Breast epithelium (tissue), 4 donors: ENCODE measurements around the gene GTF2IRD1. TPM values are rescaled to one million over a fixed set of nuclear protein-coding genes. Genes with fewer than 3 reads are reported as not detected.

Experiments
- DNase-seq, 2 donors: peaks; one replicate each; pipeline ENCODE4 v3.0.0-alpha.2; 2019; ENCODE audit warnings: low spot score in 2 of 2
- H3K27ac ChIP-seq, 2 donors: fragments of 200-600 bp; sonication (generic) in 1 of 2; one replicate each; pipeline ENCODE4 v1.5.1; 2016 to 2019; ENCODE audit warnings: mild to moderate bottlenecking in 1 of 2
- H3K27me3 ChIP-seq, 2 donors: fragments of 200-600 bp; sonication (generic) in 1 of 2; one replicate each; pipeline versions ENCODE4 v1.5.1 to v1.6.0; 2017 to 2019; ENCODE audit warnings: control low read depth in 1 of 2, mild to moderate bottlenecking in 1 of 2
- H3K36me3 ChIP-seq: fragments of 200-600 bp; one replicate; pipeline ENCODE4 v1.5.1; 2019
- H3K4me1 ChIP-seq, 2 donors: fragments of 200-600 bp; sonication (generic); one replicate each; pipeline ENCODE4 v1.5.1; 2016 to 2019; ENCODE audit warnings: control low read depth in 1 of 2
- H3K4me3 ChIP-seq, 3 donors: fragments of 200-600 bp; sonication (generic); 1 replicate in 2 of 3; 2 replicates in 1 of 3; pipeline ENCODE4 v1.5.1; 2016 to 2019; ENCODE audit warnings: mild to moderate bottlenecking in 3 of 3, moderate library complexity in 2 of 3
- H3K9me3 ChIP-seq, 2 donors: fragments of 200-600 bp; sonication (generic) in 1 of 2; one replicate each; pipeline ENCODE4 v1.5.1; 2016 to 2019; ENCODE audit warnings: control low read depth in 1 of 2
- POLR2A ChIP-seq: fragments of 450-650 bp; IDR thresholded peaks from one replicate; pipeline ENCODE4 v1.6.1; 2016; ENCODE audit warnings: antibody characterized with exemption, mild to moderate bottlenecking, moderate library complexity
- POLR2AphosphoS5 ChIP-seq, 3 donors: sonication (generic); formaldehyde crosslinking; IDR thresholded peaks; one replicate each; pipeline ENCODE4 v1.6.1; 2017; ENCODE audit warnings: antibody characterized with exemption in 3 of 3
- intact Hi-C: fragments of 100-400 bp; cut with DNase I; formaldehyde crosslinking; loops from one replicate; pipeline ENCODE4 v1.15.1; 2023; ENCODE audit warnings: low total_unique reads
- total RNA-seq, 3 donors: library from RNA; depleted of rRNA; stranded (reverse); fragments of >200 nt; gene quantifications; one replicate each; pipeline ENCODE4 v1.1.0, GENCODE V29; 2016
- TF ChIP-seq, protein P1 (sequence below), 3 donors: fragments of 450-650 bp; IDR thresholded peaks; one replicate each; pipeline ENCODE4 v1.5.1; 2016 to 2017; ENCODE audit warnings: antibody characterized with exemption in 3 of 3, mild to moderate bottlenecking in 3 of 3, moderate library complexity in 3 of 3

Gene GTF2IRD1, protein sequence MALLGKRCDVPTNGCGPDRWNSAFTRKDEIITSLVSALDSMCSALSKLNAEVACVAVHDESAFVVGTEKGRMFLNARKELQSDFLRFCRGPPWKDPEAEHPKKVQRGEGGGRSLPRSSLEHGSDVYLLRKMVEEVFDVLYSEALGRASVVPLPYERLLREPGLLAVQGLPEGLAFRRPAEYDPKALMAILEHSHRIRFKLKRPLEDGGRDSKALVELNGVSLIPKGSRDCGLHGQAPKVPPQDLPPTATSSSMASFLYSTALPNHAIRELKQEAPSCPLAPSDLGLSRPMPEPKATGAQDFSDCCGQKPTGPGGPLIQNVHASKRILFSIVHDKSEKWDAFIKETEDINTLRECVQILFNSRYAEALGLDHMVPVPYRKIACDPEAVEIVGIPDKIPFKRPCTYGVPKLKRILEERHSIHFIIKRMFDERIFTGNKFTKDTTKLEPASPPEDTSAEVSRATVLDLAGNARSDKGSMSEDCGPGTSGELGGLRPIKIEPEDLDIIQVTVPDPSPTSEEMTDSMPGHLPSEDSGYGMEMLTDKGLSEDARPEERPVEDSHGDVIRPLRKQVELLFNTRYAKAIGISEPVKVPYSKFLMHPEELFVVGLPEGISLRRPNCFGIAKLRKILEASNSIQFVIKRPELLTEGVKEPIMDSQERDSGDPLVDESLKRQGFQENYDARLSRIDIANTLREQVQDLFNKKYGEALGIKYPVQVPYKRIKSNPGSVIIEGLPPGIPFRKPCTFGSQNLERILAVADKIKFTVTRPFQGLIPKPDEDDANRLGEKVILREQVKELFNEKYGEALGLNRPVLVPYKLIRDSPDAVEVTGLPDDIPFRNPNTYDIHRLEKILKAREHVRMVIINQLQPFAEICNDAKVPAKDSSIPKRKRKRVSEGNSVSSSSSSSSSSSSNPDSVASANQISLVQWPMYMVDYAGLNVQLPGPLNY
- 10 to 100 TPM; 11.0 to 18.7 (median 12.5) TPM for total RNA-seq

DNA sequence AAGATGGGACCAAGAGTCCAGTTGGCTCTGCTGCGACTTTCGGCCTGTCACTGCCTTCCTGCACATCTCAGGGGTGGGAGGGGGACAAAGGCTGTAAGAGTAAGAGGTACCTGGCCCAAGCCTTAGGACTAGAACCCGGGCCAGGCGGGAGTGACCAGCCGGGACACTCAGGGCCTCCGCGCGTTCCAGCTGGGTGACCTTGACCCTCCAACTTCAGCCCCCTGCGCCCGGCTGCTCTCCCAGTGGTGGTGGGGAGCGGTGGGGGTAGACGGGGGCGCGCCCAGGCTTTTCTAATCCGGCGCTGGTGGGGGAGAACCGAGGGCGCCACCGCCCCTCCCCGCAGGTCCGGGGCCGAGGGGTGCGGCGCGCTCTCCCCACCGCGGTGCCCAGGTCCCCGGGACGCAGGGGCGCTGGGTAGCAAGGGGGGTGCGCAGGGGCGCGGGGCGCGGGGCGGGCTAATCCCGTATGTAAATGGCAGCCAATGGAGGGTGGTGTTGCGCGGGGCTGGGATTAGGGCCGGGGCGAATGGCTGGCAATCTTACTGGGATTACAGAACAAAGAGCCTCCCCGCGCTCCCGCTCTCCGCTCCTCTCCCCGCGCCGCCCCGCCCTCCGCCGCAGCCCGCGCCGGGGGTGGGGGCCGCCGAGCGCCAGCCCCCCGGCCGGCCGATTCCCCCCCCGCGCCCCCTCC lies at the start of gene GTF2IRD1:
Gene GTF2IRD1 (plus strand): TSS at position 585 of the 690 bp plus-strand sequence. CDS start 54,175 bp downstream, outside the sequence.
- TF ChIP-seq, protein P1, sequence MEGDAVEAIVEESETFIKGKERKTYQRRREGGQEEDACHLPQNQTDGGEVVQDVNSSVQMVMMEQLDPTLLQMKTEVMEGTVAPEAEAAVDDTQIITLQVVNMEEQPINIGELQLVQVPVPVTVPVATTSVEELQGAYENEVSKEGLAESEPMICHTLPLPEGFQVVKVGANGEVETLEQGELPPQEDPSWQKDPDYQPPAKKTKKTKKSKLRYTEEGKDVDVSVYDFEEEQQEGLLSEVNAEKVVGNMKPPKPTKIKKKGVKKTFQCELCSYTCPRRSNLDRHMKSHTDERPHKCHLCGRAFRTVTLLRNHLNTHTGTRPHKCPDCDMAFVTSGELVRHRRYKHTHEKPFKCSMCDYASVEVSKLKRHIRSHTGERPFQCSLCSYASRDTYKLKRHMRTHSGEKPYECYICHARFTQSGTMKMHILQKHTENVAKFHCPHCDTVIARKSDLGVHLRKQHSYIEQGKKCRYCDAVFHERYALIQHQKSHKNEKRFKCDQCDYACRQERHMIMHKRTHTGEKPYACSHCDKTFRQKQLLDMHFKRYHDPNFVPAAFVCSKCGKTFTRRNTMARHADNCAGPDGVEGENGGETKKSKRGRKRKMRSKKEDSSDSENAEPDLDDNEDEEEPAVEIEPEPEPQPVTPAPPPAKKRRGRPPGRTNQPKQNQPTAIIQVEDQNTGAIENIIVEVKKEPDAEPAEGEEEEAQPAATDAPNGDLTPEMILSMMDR (IDR thresholded peaks at IDR 0.05): no peak
- TF ChIP-seq POLR2AphosphoS5 (IDR thresholded peaks at IDR 0.05): peak in 1 of 3 donors; percentile 9
- no peaks in the 10 kb centered on the region for H3K27me3 ChIP-seq
- no peaks in the 10 kb centered on the region for H3K36me3 ChIP-seq
- H3K4me3 ChIP-seq: peak within 1 kb of the TSS; percentile 77 to 95 (median 79)
- intact Hi-C loops: no loop called here
- peak; percentile 68 to 69 for DNase-seq
- H3K27ac ChIP-seq: peak within 1 kb of the TSS; percentile 90 to 93
- H3K4me1 ChIP-seq: no peaks in the 10 kb centered on the region
- H3K9me3 ChIP-seq: no peaks in the 10 kb centered on the region

- DNase-seq: no peak
- H3K36me3 ChIP-seq: no peaks in the 10 kb centered on the region
- no peaks in the 10 kb centered on the region for H3K27me3 ChIP-seq
- TF ChIP-seq POLR2AphosphoS5 (IDR thresholded peaks at IDR 0.05) (no peak), POLR2A (no peak)
- TF ChIP-seq, protein P1 (IDR thresholded peaks at IDR 0.05): no peak
- intact Hi-C loops: loop anchor here (10.0 kb wide), 1 partner anchor 200 kb away; no protein-coding TSS in a partner anchor
- no peaks in the 10 kb centered on the region for H3K4me1 ChIP-seq
- H3K9me3 ChIP-seq: no peaks in the 10 kb centered on the region
- H3K4me3 ChIP-seq: no peak overlapping the region
- no peak overlapping the region for H3K27ac ChIP-seq
Measured at GRCh38 chr7:74404388-74404700, 49.4 kb upstream of the GTF2IRD1 start.

- H3K36me3 ChIP-seq: no peaks in the 10 kb centered on the region
- no peaks in the 10 kb centered on the region for H3K9me3 ChIP-seq
- no peaks in the 10 kb centered on the region for H3K4me1 ChIP-seq
- H3K27ac ChIP-seq: no peak overlapping the region
- intact Hi-C loops: loop anchor here (10.0 kb wide), 1 partner anchor 200 kb away; no protein-coding TSS in a partner anchor
- H3K27me3 ChIP-seq: no peaks in the 10 kb centered on the region
- DNase-seq: no peak
- H3K4me3 ChIP-seq: no peak overlapping the region
- no peak for TF ChIP-seq POLR2A
- TF ChIP-seq, protein P1 (IDR thresholded peaks at IDR 0.05): no peak
- TF ChIP-seq POLR2AphosphoS5 (IDR thresholded peaks at IDR 0.05): no peak
Measured at GRCh38 chr7:74404741-74405140, 49.0 kb upstream of the GTF2IRD1 start.

DNA sequence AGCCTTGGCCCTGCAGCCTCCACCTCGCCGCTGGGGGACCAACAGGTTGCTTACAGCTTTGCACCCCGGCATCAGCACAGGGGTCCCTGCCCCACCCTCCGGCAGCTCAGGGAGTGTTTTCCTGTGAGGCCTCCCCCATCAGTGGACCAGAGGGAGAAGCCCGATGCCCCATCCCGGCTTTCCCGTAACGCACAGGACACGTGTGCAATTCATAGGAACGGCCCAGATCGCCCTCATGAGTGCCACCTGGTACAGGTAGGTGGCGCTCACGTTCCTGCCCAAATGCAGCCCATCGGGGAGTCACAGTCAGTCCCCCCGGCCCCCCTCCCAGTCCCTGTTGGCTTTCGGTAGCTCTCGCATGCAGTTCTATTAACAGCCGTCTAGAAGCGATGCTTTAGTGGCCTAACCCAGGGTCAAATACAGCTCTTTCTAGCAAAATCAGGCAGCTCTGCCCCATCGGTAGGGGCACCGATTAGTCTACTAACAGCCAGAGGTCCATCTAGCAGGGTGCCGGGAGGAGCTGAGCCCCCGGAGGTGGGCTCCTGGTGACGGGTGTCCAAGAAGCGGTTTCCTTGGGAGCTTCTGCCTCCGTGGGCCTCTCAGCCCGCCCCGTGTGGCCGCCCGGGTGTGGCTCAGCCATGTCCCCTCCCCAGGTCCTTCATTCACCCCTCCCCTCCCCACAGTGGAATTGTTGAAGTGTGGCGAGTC lies 48.4 kb upstream of the GTF2IRD1 start:
- intact Hi-C loops: loop anchor here (10.0 kb wide), 1 partner anchor 201 kb away; no protein-coding TSS in a partner anchor
- Histone ChIP-seq H3K4me3 (no peak overlapping the region), H3K36me3 (no peaks in the 10 kb centered on the region), H3K4me1 (no peaks in the 10 kb centered on the region), H3K9me3 (no peaks in the 10 kb centered on the region), H3K27me3 (no peaks in the 10 kb centered on the region), H3K27ac (no peak overlapping the region)
- no peak for DNase-seq
- no peak for TF ChIP-seq POLR2AphosphoS5 (IDR thresholded peaks at IDR 0.05)
- no peak for TF ChIP-seq POLR2A
- TF ChIP-seq, protein P1 (IDR thresholded peaks at IDR 0.05): no peak
